HFFc6 (cell line): ENCODE data around the gene RAD51B. TPM values are rescaled to one million over a fixed set of nuclear protein-coding genes. Genes with fewer than 3 reads are reported as not detected.

Source experiments
- DNase-seq: peaks from one replicate; pipeline ENCODE4 v3.0.0-alpha.2; 2018
- H3K27ac Mint-ChIP-seq: 2 replicates; pipeline ENCODE4 v1.8.0; 2020; ENCODE audit warnings: mild to moderate bottlenecking, mixed read lengths
- H3K27me3 Mint-ChIP-seq: 2 replicates; pipeline ENCODE4 v1.8.0; 2021; ENCODE audit warnings: mild to moderate bottlenecking, moderate library complexity, mixed read lengths; ENCODE audit not compliant: insufficient read depth
- H3K36me3 Mint-ChIP-seq: 2 replicates; pipeline ENCODE4 v1.8.0; 2021; ENCODE audit warnings: low read depth, mixed read lengths
- H3K4me1 Mint-ChIP-seq: 2 replicates; pipeline ENCODE4 v1.8.0; 2020; ENCODE audit warnings: low read depth, mixed read lengths
- H3K4me3 Mint-ChIP-seq: 2 replicates; pipeline ENCODE4 v1.8.0; 2020; ENCODE audit warnings: mild to moderate bottlenecking, moderate library complexity, mixed read lengths
- H3K9me3 Mint-ChIP-seq: 2 replicates; pipeline ENCODE4 v1.8.0; 2020; ENCODE audit warnings: mild to moderate bottlenecking, mixed read lengths
- CTCF ChIP-seq: fragments of 200-600 bp; sonication (generic); IDR thresholded peaks from 2 replicates; pipeline ENCODE4 v1.5.0; 2021; ENCODE audit warnings: antibody characterized with exemption, mild to moderate bottlenecking
- total RNA-seq, 6 experiments: library from RNA; stranded (reverse); fragmentation: NEBNext Ultra II Directional; extraction: Animal tissue kit (Norgen Biotek cat#: 25700); gene quantifications; 2 replicates in 1 of 6; 3 replicates in 5 of 6; pipeline ENCODE4 v1.2.3, GENCODE V29; 2021

Gene RAD51B
- total RNA-seq, 6 experiments from 2014 or later: 7.1 to 12.4 (median 9.6) TPM

DNA sequence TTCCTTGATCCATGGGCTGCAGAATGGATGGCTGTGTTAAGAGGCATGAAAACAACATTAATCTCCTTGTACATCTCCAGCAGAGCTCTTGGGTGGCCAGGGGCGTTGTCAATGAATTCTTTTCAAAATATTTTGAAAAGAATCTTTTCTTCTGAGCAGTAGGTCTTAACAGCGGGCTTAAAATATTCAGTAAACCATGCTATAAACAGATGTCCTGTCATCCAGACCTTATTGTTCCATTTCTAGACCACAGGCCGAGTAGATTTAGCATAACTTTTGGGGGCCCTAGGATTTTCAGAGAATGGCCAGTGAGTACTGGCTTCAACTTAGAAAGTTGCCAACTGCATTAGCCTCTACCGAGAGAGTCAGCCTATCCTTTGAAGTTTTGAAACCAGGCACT, 130.2 kb downstream of the RAD51B start:
- Mint-ChIP-seq H3K9me3 (no peaks in the 10 kb centered on the region), H3K36me3 (peaks cover 17% of the 10 kb centered on the region), H3K27ac (no peak overlapping the region), H3K4me3 (no peak overlapping the region), H3K27me3 (no peaks in the 10 kb centered on the region), H3K4me1 (peaks cover 4% of the 10 kb centered on the region)
- TF ChIP-seq CTCF: no peak
- no peak for DNase-seq

- Mint-ChIP-seq H3K36me3 (peaks cover 17% of the 10 kb centered on the region), H3K27me3 (no peaks in the 10 kb centered on the region), H3K4me3 (no peak overlapping the region), H3K27ac (no peak overlapping the region), H3K9me3 (no peaks in the 10 kb centered on the region), H3K4me1 (no peaks in the 10 kb centered on the region)
- no peak for TF ChIP-seq CTCF
- DNase-seq: no peak
Observed at GRCh38 chr14:67950386-67950785, 130.8 kb downstream of the RAD51B start.

GRCh38 chr14:67951529-67952135, 132.1 kb downstream of the RAD51B start:
- Mint-ChIP-seq H3K36me3 (peaks cover 17% of the 10 kb centered on the region), H3K4me3 (no peak overlapping the region), H3K27ac (no peak overlapping the region), H3K4me1 (no peaks in the 10 kb centered on the region), H3K27me3 (no peaks in the 10 kb centered on the region), H3K9me3 (no peaks in the 10 kb centered on the region)
- no peak for DNase-seq
- TF ChIP-seq CTCF: no peak

- Mint-ChIP-seq H3K27ac (no peak overlapping the region), H3K9me3 (no peaks in the 10 kb centered on the region), H3K4me3 (no peak overlapping the region), H3K4me1 (no peaks in the 10 kb centered on the region), H3K27me3 (no peaks in the 10 kb centered on the region), H3K36me3 (peaks cover 17% of the 10 kb centered on the region)
- no peak for TF ChIP-seq CTCF
- no peak for DNase-seq
Observed at GRCh38 chr14:67952381-67952780, 132.8 kb downstream of the RAD51B start.

DNA sequence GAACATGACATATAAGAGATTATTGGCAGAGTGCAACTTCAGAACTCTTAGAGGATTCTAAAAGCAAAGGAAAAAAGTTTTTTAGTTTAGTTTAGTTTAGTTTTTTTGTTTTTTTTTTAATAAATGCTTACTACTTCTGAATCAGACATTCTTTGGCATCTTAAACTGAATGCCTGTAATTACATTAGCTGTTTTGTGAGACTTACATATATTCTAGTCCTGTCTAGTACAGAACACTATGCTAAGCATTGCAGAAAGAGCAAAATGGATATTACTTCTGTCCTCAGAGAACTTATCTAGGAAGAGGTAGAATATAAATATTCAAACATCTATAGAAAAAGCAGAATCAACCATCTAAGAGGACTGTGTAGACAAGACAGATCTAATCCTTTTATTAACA, 133.2 kb downstream of the RAD51B start:
- Mint-ChIP-seq H3K9me3 (no peaks in the 10 kb centered on the region), H3K27ac (no peak overlapping the region), H3K4me1 (no peaks in the 10 kb centered on the region), H3K36me3 (peaks cover 17% of the 10 kb centered on the region), H3K4me3 (no peak overlapping the region), H3K27me3 (no peaks in the 10 kb centered on the region)
- no peak for DNase-seq
- no peak for TF ChIP-seq CTCF

- no peak for DNase-seq
- H3K27me3 Mint-ChIP-seq: no peaks in the 10 kb centered on the region
- no peak for TF ChIP-seq CTCF
- H3K4me3 Mint-ChIP-seq: no peak overlapping the region
- no peaks in the 10 kb centered on the region for H3K4me1 Mint-ChIP-seq
- H3K36me3 Mint-ChIP-seq: peaks cover 5% of the 10 kb centered on the region
- no peaks in the 10 kb centered on the region for H3K9me3 Mint-ChIP-seq
- no peak overlapping the region for H3K27ac Mint-ChIP-seq
Observed at GRCh38 chr14:67955261-67955660, 135.7 kb downstream of the RAD51B start.
